ENCODE measurements around the gene MAP4K4. TPM values are rescaled to one million over a fixed set of nuclear protein-coding genes. Genes with fewer than 3 reads are reported as not detected.

The MAP4K4 gene
- total and polyA plus RNA-seq, 2 of the 13 experiments (the other 11 are each of a cell fraction or from before 2014, with no cell fraction given), result 105 to 264 TPM

DNA sequence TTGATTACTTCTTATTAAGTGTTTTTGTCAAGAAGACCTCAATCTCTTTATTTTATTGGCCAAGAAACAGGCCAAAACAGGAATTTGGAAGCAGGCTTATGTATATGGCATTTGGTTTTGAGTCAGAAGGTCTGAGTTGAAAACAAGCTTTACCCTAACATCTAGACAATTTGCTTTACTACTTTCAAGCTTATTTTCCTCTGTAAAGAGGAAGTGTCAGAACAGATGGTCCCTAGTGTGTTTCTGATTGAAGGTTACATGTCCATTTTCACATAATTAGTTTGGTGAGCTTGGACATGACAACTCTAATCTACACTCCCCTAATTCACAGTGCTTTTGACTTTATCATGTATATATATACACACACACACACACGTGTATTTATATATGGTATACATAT lies 19.8 kb upstream of the MAP4K4 start (continued):
- TF ChIP-seq DNMT1 (CRISPR knock-in tag; IDR thresholded peaks at IDR 0.05) (no peak), ZNF207 (IDR thresholded peaks at IDR 0.05; ENCODE audit: borderline replicate concordance) (no peak), MIER2 (CRISPR knock-in tag; IDR thresholded peaks at IDR 0.05) (no peak)
- TF ChIP-seq, protein P1, sequence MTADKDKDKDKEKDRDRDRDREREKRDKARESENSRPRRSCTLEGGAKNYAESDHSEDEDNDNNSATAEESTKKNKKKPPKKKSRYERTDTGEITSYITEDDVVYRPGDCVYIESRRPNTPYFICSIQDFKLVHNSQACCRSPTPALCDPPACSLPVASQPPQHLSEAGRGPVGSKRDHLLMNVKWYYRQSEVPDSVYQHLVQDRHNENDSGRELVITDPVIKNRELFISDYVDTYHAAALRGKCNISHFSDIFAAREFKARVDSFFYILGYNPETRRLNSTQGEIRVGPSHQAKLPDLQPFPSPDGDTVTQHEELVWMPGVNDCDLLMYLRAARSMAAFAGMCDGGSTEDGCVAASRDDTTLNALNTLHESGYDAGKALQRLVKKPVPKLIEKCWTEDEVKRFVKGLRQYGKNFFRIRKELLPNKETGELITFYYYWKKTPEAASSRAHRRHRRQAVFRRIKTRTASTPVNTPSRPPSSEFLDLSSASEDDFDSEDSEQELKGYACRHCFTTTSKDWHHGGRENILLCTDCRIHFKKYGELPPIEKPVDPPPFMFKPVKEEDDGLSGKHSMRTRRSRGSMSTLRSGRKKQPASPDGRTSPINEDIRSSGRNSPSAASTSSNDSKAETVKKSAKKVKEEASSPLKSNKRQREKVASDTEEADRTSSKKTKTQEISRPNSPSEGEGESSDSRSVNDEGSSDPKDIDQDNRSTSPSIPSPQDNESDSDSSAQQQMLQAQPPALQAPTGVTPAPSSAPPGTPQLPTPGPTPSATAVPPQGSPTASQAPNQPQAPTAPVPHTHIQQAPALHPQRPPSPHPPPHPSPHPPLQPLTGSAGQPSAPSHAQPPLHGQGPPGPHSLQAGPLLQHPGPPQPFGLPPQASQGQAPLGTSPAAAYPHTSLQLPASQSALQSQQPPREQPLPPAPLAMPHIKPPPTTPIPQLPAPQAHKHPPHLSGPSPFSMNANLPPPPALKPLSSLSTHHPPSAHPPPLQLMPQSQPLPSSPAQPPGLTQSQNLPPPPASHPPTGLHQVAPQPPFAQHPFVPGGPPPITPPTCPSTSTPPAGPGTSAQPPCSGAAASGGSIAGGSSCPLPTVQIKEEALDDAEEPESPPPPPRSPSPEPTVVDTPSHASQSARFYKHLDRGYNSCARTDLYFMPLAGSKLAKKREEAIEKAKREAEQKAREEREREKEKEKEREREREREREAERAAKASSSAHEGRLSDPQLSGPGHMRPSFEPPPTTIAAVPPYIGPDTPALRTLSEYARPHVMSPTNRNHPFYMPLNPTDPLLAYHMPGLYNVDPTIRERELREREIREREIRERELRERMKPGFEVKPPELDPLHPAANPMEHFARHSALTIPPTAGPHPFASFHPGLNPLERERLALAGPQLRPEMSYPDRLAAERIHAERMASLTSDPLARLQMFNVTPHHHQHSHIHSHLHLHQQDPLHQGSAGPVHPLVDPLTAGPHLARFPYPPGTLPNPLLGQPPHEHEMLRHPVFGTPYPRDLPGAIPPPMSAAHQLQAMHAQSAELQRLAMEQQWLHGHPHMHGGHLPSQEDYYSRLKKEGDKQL (CRISPR knock-in tag; IDR thresholded peaks at IDR 0.05; ENCODE audit: low read depth), result no peak

DNA sequence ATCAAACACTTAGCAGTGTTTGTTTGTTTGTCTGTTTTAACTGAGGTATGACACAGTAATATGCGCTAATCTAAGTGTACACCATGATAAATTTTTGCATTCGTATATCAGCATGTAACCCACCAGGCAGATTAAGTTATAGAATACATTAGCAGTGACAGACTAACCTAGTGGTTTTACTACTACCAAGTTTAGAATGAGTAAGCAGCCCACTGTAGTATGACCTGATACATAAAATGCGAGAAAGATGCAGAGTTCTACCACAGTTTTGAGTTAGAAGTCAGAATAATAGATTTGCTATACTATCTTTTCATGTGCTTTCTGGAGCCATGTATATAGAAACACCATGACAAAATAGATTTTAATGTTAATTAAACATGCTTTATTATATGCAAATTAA lies 19.1 kb upstream of the MAP4K4 start:
- FAIRE-seq, result no peak
- Histone ChIP-seq H2AFZ (ENCODE audit: low read length) (no peak overlapping the region), H3K4me2 (ENCODE audit: low read depth, low read length) (no peak overlapping the region), H3K9me3 (ENCODE audit: low read length) (no peaks in the 10 kb centered on the region), H3K27me3 (ENCODE audit: control insufficient read depth in 1 of 2, insufficient read depth in 2 of 2, low read length in 2 of 2) (no peaks in the 10 kb centered on the region), H4K20me1 (ENCODE audit: insufficient read depth, low read length) (no peaks in the 10 kb centered on the region), H3K4me3 (replicated peaks in 1 of 3; ENCODE audit: insufficient read depth in 1 of 3, low read depth in 2 of 3, low read length in 3 of 3) (no peak overlapping the region), H3K79me2 (ENCODE audit: insufficient read depth, low read length) (no peaks in the 10 kb centered on the region), H3K4me1 (ENCODE audit: insufficient read depth, low read length) (peaks cover 41% of the 10 kb centered on the region), H3K9ac (ENCODE audit: insufficient read depth, low read depth, low read length) (no peak overlapping the region), H3K27ac (ENCODE audit: extremely low read length, insufficient read depth, low read length) (no peak overlapping the region), H3K36me3 (replicated peaks in 1 of 2; ENCODE audit: control insufficient read depth in 1 of 2, insufficient read depth in 2 of 2, low read length in 2 of 2) (no peaks in the 10 kb centered on the region)
- POLR2A ChIA-PET, result no interaction called here
- CTCF ChIA-PET (ENCODE audit: low intra/inter-chr PET ratio, low total read pairs), result no interaction called here
- no peak for ATAC-seq
- BruUV-seq (replicated peaks), result no TSS peak
- in situ Hi-C loops (cut with HindIII; ENCODE audit: extremely low pct_ligation_motif_present, low pct_unique_long_range_greater_than_20kb), result no loop called here
- 96% methylated on average over 3 of the region's 3 CpGs for WGBS (ENCODE audit: low lambda C conversion rate)
- intact Hi-C loops (cut with micrococcal nuclease; ENCODE audit: unreplicated experiment), result no loop called here
- no peak for DNase-seq (ENCODE audit: low spot score)
- TF ChIP-seq MYPOP (CRISPR knock-in tag; IDR thresholded peaks at IDR 0.05) (no peak), ZNF432 (CRISPR knock-in tag; IDR thresholded peaks at IDR 0.05; ENCODE audit: borderline replicate concordance) (no peak), ADNP (CRISPR knock-in tag; IDR thresholded peaks at IDR 0.05) (no peak), PHF8 (CRISPR knock-in tag; IDR thresholded peaks at IDR 0.05) (no peak), ZSCAN25 (CRISPR knock-in tag; IDR thresholded peaks at IDR 0.05) (no peak), NKX3-1 (CRISPR knock-in tag; IDR thresholded peaks at IDR 0.05) (no peak), ZNF670 (CRISPR knock-in tag; IDR thresholded peaks at IDR 0.05; ENCODE audit: borderline replicate concordance) (no peak), ZFP36 (IDR thresholded peaks at IDR 0.05; ENCODE audit: borderline replicate concordance, low read depth, low read length, partially characterized antibody) (no peak)
- TF ChIP-seq, protein P2, sequence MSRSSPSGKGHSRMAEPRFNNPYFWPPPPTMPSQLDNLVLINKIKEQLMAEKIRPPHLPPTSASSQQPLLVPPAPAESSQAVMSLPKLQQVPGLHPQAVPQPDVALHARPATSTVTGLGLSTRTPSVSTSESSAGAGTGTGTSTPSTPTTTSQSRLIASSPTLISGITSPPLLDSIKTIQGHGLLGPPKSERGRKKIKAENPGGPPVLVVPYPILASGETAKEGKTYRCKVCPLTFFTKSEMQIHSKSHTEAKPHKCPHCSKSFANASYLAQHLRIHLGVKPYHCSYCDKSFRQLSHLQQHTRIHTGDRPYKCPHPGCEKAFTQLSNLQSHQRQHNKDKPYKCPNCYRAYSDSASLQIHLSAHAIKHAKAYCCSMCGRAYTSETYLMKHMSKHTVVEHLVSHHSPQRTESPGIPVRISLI (CRISPR knock-in tag; IDR thresholded peaks at IDR 0.05; ENCODE audit: borderline replicate concordance), result no peak
- TF ChIP-seq, protein P3, sequence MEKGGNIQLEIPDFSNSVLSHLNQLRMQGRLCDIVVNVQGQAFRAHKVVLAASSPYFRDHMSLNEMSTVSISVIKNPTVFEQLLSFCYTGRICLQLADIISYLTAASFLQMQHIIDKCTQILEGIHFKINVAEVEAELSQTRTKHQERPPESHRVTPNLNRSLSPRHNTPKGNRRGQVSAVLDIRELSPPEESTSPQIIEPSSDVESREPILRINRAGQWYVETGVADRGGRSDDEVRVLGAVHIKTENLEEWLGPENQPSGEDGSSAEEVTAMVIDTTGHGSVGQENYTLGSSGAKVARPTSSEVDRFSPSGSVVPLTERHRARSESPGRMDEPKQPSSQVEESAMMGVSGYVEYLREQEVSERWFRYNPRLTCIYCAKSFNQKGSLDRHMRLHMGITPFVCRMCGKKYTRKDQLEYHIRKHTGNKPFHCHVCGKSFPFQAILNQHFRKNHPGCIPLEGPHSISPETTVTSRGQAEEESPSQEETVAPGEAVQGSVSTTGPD (CRISPR knock-in tag; IDR thresholded peaks at IDR 0.05), result no peak
